ENCODE data around the gene TSC1.

The TSC1 gene

DNA sequence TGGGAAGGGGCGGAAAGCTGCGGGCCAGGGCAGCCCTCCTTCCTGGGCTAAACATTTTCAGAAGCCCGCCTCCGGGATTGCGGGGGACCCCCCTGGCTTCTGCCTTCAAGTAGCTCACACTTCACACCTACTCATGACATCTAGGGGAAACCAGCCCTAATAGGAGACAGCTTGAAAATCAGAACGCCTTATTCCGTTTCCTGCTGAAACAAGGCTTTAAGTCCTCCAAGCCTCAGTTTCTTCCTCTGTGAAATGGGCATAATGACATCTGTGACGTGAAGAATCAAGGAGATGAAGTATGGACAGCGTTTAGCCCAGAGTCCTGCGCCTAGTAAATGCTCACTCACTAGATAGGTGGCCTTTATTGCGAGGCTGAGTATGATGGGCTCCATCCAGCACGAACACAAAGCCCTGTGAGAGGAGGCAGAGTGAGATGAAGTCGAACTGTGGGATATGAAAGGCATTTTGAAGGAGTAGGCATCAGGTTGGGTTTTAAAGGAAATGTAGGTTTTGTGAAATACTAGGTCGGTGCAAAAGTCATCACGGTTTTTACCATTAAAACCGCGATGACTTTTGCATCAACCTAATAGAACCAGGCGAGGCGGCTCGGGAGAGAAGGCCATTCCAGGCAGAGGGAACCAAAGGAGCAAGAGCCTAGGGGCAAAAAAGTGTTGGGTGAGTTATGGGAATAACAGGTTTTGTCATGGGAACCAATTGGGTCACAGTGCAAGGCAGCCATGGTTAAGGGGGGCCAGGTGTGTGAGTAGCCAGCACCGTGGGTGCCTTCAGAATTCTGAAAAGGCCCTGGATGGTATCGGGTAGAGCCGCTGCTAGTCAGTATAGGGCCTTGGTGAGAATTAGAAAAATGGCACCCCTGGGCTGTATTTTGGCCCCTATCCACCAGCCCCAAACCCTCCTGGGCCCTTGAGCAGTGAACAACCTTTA lies 1.0 kb upstream of the TSC1 start:
- Histone ChIP-seq H3K9ac (ENCODE audit: low read length) (peak overlapping the region; percentile 75), H3K36me3 (ENCODE audit: control insufficient read depth, insufficient read depth, low read length) (no peaks in the 10 kb centered on the region), H3K4me3 (ENCODE audit: low read length) (peak overlapping the region; percentile 96), H3K27me3 (ENCODE audit: control insufficient read depth, insufficient read depth, low read length) (no peaks in the 10 kb centered on the region), H3K27ac (ENCODE audit: low read depth, low read length) (peak overlapping the region; percentile 99), H3K4me1 (ENCODE audit: control insufficient read depth, insufficient read depth, low read length) (peaks cover 15% of the 10 kb centered on the region)

DNA sequence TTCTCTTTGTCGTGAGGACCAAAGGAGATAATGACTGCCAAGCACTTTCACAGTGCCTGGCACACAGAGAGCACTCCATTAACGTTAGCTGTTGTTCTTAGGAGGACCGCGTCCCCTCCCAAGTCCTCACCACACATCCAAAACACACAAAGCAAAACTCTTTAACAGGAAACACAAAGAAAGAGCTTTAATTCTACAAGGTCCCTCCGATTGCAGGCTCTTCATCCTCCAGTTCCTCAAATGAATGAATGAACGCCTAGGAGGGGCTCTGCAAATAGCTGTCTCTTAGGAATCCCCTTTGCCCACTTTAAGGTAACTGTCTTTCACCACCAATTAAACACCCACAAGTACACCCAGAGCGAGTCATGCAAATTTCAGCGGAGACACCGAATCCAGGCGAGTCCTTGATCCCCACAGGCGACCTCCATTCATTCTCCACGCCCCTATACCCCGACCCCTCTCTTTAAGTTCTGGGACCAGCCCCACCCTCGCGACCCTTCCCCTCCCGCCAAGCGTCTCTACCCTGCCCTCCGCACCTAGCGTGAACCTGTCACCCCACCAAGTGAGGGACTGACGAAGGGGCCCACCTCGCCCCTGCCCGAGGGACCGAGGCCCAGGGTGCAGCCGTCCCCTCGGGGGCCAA lies 644 bp downstream of the TSC1 start:
- peak overlapping the region; percentile 89 for H3K9ac ChIP-seq (ENCODE audit: low read length)
- no peaks in the 10 kb centered on the region for H3K36me3 ChIP-seq (ENCODE audit: control insufficient read depth, insufficient read depth, low read length)
- H3K27ac ChIP-seq (ENCODE audit: low read depth, low read length), result peak overlapping the region; percentile 99
- peaks cover 15% of the 10 kb centered on the region for H3K4me1 ChIP-seq (ENCODE audit: control insufficient read depth, insufficient read depth, low read length)
- H3K4me3 ChIP-seq (ENCODE audit: low read length), result peak overlapping the region; percentile 96
- no peaks in the 10 kb centered on the region for H3K27me3 ChIP-seq (ENCODE audit: control insufficient read depth, insufficient read depth, low read length)

DNA sequence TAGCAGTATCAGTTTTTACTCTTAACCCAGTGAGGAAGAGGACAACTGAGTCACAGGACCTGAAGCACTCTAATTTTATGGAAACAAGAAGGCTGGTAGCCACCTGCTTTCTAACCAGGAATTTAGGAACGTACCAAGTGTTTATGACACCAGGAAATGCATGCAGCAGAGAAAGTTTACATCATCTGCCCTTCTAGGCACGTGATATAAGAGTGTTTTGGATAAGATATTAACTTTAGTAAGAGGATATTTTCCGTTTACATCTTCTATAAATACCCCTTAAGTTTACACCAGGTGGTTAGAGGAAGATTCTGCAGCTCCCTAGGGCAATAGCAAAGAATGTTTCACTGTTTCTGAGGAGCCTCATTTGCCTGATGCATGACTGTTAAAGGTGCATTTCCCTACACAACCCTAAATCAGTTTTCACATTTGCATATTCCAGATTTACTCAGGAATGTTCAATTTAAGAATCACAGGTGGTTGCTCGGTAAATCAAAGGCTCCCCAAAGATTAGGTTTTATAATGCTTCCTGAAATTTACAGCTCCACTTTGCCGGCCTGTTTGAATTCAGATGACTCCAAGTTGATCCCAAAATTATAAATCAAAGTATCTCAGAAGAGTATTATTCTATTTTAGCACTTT lies 1.8 kb downstream of the TSC1 start:
- peaks cover 15% of the 10 kb centered on the region for H3K4me1 ChIP-seq (ENCODE audit: control insufficient read depth, insufficient read depth, low read length)
- no peaks in the 10 kb centered on the region for H3K36me3 ChIP-seq (ENCODE audit: control insufficient read depth, insufficient read depth, low read length)
- H3K9ac ChIP-seq (ENCODE audit: low read length), result no peak overlapping the region
- no peak overlapping the region for H3K4me3 ChIP-seq (ENCODE audit: low read length)
- no peaks in the 10 kb centered on the region for H3K27me3 ChIP-seq (ENCODE audit: control insufficient read depth, insufficient read depth, low read length)
- H3K27ac ChIP-seq (ENCODE audit: low read depth, low read length), result no peak overlapping the region

DNA sequence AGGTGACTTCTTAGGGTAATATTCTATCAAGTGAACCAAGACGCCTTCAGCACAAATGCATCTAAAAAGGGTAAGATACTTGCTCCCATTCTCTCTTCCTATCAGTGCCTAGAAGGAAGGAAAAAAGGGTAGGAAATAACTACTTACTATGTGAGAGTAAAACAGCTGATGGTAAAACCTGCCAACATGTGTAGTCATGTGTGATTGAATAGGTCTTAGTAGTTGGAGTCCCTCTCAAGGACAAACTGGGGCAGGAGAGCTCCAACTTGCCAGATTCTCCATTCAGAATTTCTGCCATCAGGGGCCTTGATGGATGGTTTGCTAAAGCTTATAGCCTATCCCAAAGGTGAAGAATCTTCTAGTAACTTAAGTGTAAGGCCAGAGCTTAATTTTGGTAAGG lies 5.2 kb downstream of the TSC1 start:
- no peaks in the 10 kb centered on the region for H3K27me3 ChIP-seq (ENCODE audit: control insufficient read depth, insufficient read depth, low read length)
- H3K27ac ChIP-seq (ENCODE audit: low read depth, low read length), result no peak overlapping the region
- no peak overlapping the region for H3K9ac ChIP-seq (ENCODE audit: low read length)
- peaks cover 12% of the 10 kb centered on the region for H3K4me1 ChIP-seq (ENCODE audit: control insufficient read depth, insufficient read depth, low read length)
- no peaks in the 10 kb centered on the region for H3K36me3 ChIP-seq (ENCODE audit: control insufficient read depth, insufficient read depth, low read length)
- H3K4me3 ChIP-seq (ENCODE audit: low read length), result no peak overlapping the region

DNA sequence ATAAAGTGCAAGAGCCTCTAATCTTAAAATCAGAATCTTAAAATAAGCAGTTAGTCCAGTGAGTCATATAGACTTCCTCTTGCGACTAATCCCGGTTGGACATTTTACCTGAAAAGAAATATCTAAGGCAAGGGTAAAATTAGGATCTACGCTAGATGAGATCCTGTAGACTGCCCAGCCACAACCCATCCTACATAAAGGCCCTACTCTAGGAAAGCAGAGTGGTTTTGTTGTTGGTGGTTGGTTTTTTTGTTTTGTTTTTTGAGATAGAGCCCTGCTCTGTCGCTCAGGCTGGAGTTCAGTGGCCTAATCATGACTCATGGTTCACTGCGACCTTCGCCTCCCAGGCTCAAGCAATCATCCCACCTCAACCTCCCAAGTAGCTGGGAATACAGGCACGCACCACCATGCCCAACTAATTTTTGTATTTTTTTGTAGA lies 6.9 kb downstream of the TSC1 start:
- no peak overlapping the region for H3K4me3 ChIP-seq (ENCODE audit: low read length)
- H3K27me3 ChIP-seq (ENCODE audit: control insufficient read depth, insufficient read depth, low read length), result no peaks in the 10 kb centered on the region
- H3K36me3 ChIP-seq (ENCODE audit: control insufficient read depth, insufficient read depth, low read length), result no peaks in the 10 kb centered on the region
- H3K27ac ChIP-seq (ENCODE audit: low read depth, low read length), result no peak overlapping the region
- no peak overlapping the region for H3K9ac ChIP-seq (ENCODE audit: low read length)
- H3K4me1 ChIP-seq (ENCODE audit: control insufficient read depth, insufficient read depth, low read length), result peaks cover 4% of the 10 kb centered on the region

DNA sequence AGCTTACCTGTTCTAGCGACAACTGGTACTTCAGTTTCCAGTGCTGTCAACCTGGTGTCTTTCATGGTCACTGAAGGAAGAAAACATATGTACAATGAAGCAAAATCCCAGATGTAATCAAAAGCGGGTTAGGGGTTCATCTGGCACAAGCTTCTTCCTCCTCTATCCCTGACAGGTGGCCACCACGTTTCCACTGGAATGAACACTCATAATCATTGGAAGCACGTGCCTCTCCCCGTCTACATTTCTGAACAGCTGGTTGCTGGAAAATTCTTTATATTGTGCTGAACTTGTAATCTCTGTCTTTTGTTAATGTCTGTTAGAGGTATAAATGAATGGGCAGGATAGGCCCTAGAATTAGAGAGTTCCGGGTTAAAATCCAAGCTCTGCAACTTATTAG lies 9.4 kb downstream of the TSC1 start:
- Histone ChIP-seq H3K27me3 (ENCODE audit: control insufficient read depth, insufficient read depth, low read length) (no peaks in the 10 kb centered on the region), H3K27ac (ENCODE audit: low read depth, low read length) (no peak overlapping the region), H3K4me1 (ENCODE audit: control insufficient read depth, insufficient read depth, low read length) (no peaks in the 10 kb centered on the region), H3K36me3 (ENCODE audit: control insufficient read depth, insufficient read depth, low read length) (no peaks in the 10 kb centered on the region), H3K4me3 (ENCODE audit: low read length) (no peak overlapping the region), H3K9ac (ENCODE audit: low read length) (no peak overlapping the region)

DNA sequence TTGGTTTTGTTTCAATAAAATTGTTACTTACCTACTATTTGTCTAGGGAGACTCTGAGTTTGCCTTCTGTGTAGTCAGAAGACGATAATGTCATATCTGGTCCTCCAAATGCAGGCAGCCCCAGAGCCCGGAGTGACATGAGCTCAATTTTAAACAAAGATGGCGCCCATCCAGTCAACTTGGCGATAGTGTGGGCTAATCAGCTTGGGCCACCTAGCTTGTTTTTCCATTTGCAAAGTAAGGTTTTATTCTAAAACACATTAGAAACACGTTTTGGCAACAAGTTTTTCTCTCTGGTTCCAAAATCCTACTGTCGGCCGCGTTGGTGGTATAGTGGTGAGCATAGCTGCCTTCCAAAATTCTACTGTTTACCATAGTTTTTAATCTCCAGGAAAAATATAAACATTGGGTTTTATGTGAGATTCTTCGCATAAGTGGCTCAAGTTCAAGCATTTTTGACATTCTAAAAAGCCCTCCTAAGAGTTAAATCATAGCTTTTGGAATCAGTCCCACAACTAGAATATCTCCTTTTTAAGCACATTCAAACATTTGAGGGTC lies 13.2 kb downstream of the TSC1 start:
- Histone ChIP-seq H3K9ac (ENCODE audit: low read length) (no peak overlapping the region), H3K4me1 (ENCODE audit: control insufficient read depth, insufficient read depth, low read length) (no peaks in the 10 kb centered on the region), H3K4me3 (ENCODE audit: low read length) (no peak overlapping the region), H3K27me3 (ENCODE audit: control insufficient read depth, insufficient read depth, low read length) (no peaks in the 10 kb centered on the region), H3K27ac (ENCODE audit: low read depth, low read length) (no peak overlapping the region), H3K36me3 (ENCODE audit: control insufficient read depth, insufficient read depth, low read length) (peaks cover 3% of the 10 kb centered on the region)

DNA sequence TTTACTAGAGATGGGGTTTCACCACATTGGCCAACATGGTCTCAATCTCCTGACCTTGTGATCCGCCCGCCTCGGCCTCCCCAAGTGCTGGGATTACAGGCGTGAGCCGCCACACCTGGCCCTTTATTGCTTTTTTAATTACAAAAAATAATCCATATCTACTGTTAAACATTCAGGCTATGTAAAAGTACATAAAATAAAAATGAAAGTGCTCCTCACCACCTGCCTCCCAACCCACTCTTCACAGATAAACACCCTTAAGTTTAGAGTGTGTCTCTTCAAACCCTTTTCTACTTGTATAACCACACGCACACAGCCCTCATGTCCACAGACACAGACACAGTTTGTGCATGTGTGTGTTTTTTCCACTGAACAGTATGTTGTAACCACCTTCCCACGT lies 16.7 kb downstream of the TSC1 start:
- H3K9ac ChIP-seq (ENCODE audit: low read length), result no peak overlapping the region
- no peaks in the 10 kb centered on the region for H3K4me1 ChIP-seq (ENCODE audit: control insufficient read depth, insufficient read depth, low read length)
- H3K36me3 ChIP-seq (ENCODE audit: control insufficient read depth, insufficient read depth, low read length), result peaks cover 18% of the 10 kb centered on the region
- H3K4me3 ChIP-seq (ENCODE audit: low read length), result no peak overlapping the region
- H3K27ac ChIP-seq (ENCODE audit: low read depth, low read length), result no peak overlapping the region
- H3K27me3 ChIP-seq (ENCODE audit: control insufficient read depth, insufficient read depth, low read length), result no peaks in the 10 kb centered on the region

DNA sequence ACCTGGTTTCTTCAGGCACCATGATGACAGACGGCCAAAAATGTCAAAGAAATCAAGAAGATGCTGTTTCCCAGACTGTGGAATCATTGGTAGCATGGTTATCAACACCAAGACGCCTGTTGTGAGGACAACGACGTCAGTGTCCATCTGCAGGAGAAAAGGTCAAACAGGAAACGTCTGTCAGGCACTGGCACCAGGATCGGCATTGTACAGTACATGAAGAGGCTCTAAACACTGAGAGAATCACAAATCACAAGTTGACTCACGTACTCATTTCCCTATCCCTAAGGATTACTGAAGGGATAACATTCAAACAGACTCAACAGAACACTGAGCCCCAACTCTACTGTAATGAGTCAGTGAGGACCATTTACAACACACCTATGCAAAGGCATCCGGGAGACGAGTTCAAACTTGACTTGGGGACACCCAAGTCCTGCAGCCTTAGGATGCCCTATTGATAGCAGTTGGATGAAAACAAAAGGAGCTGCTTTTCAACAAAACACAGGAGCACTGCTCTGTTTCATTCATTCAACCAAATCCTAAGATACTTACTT lies 21.0 kb downstream of the TSC1 start:
- Histone ChIP-seq H3K27ac (ENCODE audit: low read depth, low read length) (no peak overlapping the region), H3K4me1 (ENCODE audit: control insufficient read depth, insufficient read depth, low read length) (no peaks in the 10 kb centered on the region), H3K4me3 (ENCODE audit: low read length) (no peak overlapping the region), H3K36me3 (ENCODE audit: control insufficient read depth, insufficient read depth, low read length) (peaks cover 38% of the 10 kb centered on the region), H3K27me3 (ENCODE audit: control insufficient read depth, insufficient read depth, low read length) (no peaks in the 10 kb centered on the region), H3K9ac (ENCODE audit: low read length) (no peak overlapping the region)

DNA sequence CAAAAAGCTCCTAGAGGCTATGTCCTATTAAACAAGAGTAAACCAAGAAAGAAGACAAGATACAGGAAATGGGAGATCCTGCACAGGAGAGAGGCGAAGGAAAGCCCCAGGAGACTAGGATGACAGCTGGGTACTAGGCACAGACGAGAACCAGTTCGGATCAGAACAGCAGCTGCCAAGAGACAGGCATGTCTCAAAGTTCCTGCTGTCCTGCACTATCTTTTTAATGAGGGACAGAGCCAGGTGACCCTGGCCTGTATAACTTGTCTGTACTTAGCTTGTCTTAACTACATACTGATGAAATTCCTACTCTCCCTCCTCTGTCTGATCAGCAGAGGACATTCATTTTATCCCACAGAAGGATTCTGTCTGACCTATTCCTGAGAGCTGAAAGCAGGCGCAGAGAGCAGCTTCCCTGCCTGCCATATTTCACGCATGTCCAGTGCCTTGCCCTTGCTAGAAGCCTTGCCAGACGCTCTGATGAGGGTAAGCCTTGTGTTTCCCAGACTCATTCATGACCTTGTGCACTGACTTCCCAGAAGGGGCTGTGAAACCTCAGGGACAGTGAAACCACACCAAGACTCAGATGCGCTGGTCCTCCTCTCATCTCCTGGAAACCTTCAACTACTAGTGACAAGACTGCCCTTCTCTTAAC lies 24.7 kb downstream of the TSC1 start:
- Histone ChIP-seq H3K4me1 (ENCODE audit: control insufficient read depth, insufficient read depth, low read length) (no peaks in the 10 kb centered on the region), H3K36me3 (ENCODE audit: control insufficient read depth, insufficient read depth, low read length) (peaks cover 28% of the 10 kb centered on the region), H3K27me3 (ENCODE audit: control insufficient read depth, insufficient read depth, low read length) (no peaks in the 10 kb centered on the region), H3K27ac (ENCODE audit: low read depth, low read length) (no peak overlapping the region), H3K4me3 (ENCODE audit: low read length) (no peak overlapping the region), H3K9ac (ENCODE audit: low read length) (no peak overlapping the region)

DNA sequence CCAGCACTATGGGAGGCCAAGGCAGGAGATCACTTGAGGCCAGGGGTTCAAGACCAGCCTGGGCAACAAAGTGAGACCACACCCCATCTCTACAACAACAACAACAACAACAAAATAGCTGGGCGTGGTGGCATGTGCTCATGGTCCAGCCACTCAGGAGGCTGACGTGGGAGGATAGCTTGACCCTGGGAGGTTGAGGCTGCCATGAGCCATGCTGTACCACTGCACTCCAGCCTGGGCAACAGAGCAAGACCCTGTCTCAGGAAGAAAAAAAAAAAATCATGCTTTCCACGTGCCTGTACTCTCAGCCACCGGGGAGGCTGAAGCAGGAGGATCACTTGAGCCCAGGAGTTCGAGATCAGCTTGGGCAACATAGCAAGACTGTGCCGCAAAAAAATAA lies 29.5 kb downstream of the TSC1 start:
- no peaks in the 10 kb centered on the region for H3K27me3 ChIP-seq (ENCODE audit: control insufficient read depth, insufficient read depth, low read length)
- no peak overlapping the region for H3K27ac ChIP-seq (ENCODE audit: low read depth, low read length)
- H3K4me1 ChIP-seq (ENCODE audit: control insufficient read depth, insufficient read depth, low read length), result no peaks in the 10 kb centered on the region
- no peak overlapping the region for H3K4me3 ChIP-seq (ENCODE audit: low read length)
- H3K9ac ChIP-seq (ENCODE audit: low read length), result no peak overlapping the region
- H3K36me3 ChIP-seq (ENCODE audit: control insufficient read depth, insufficient read depth, low read length), result peaks cover 19% of the 10 kb centered on the region

DNA sequence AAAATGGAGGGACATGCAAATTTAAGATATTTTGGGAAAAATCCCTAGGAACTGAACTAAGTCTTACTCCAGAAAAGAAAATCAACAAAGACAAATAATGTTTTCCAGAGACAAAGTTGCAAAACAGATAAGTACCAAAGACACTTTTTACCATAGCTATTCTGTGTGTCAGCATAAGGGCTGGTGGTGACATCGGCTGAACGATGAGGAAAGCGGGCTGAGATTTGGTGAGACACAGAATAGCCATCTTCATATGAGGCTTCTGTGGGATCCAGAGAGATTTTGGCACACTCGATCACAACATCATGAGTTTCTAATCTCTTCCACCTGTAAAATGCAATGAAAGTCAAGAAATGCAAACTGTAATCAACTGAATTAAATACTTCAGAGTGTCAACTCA lies 32.3 kb downstream of the TSC1 start:
- Histone ChIP-seq H3K9ac (ENCODE audit: low read length) (no peak overlapping the region), H3K27me3 (ENCODE audit: control insufficient read depth, insufficient read depth, low read length) (no peaks in the 10 kb centered on the region), H3K27ac (ENCODE audit: low read depth, low read length) (no peak overlapping the region), H3K36me3 (ENCODE audit: control insufficient read depth, insufficient read depth, low read length) (peaks cover 13% of the 10 kb centered on the region), H3K4me3 (ENCODE audit: low read length) (no peak overlapping the region), H3K4me1 (ENCODE audit: control insufficient read depth, insufficient read depth, low read length) (no peaks in the 10 kb centered on the region)

Data from rectal smooth muscle tissue (tissue), 1 donor.